HepG2 (cell line): ENCODE data around the gene KRT36. TPM values are rescaled to one million over a fixed set of nuclear protein-coding genes. Genes with fewer than 3 reads are reported as not detected.

Experiments used
- ATAC-seq: fragments of 200-7000 bp; cut with Tn5 transposase; 3 replicates; pipeline ENCODE4 v1.9.1; 2020; ENCODE audit warnings: mild to moderate bottlenecking, moderate library complexity
- BruUV-seq: library from RNA; stranded (reverse); fragments of 400-500 nt; replicated peaks from 2 replicates; lab custom pipeline; 2021; lab: Mats Ljungman, UMichigan
- CTCF ChIA-PET: fragments of 300-600 bp; formaldehyde crosslinking; extraction: SDS; loops from one replicate; lab custom pipeline; 2021; ENCODE audit warnings: low total read pairs, inconsistent platforms, low intra/inter-chr PET ratio; lab: Yijun Ruan, JAX
- POLR2A ChIA-PET: fragments of 350-600 bp; sonication (Branson Sonifier 250); formaldehyde crosslinking; loops from one replicate; lab custom pipeline; 2020; ENCODE audit warnings: antibody characterized with exemption, inconsistent platforms; lab: Yijun Ruan, JAX
- DNase-seq: peaks from one replicate; pipeline ENCODE4 v3.0.0-alpha.2; 2015; ENCODE audit warnings: low spot score
- FAIRE-seq: peaks from 3 replicates; lab custom pipeline; 2011; peaks lifted over from hg19 to GRCh38; lab: Jason Lieb, UNC
- H2AFZ ChIP-seq: one replicate; pipeline ENCODE4 v1.6.1; 2011; ENCODE audit warnings: low read length, inconsistent platforms
- H3K27ac ChIP-seq: fragments of 300-600 bp; 3 replicates; pipeline ENCODE4 v1.8.0; 2011; ENCODE audit warnings: mixed run types, mild to moderate bottlenecking, mixed read lengths, low read length, inconsistent platforms; ENCODE audit not compliant: insufficient read depth; ENCODE audit errors: extremely low read length
- H3K27me3 ChIP-seq, 2 experiments: fragments of 200-600 bp in 1 of 2; 2 replicates in 1 of 2; 3 replicates in 1 of 2; pipeline versions ENCODE4 v1.6.0 to v1.8.0; 2011; ENCODE audit warnings: low read length in 2 of 2, mild to moderate bottlenecking in 2 of 2, moderate library complexity in 2 of 2, inconsistent platforms in 1 of 2; ENCODE audit not compliant: insufficient read depth in 2 of 2, control insufficient read depth in 1 of 2
- H3K36me3 ChIP-seq, 2 experiments: fragments of 200-600 bp in 1 of 2; replicated peaks in 1 of 2; 2 replicates in 1 of 2; 3 replicates in 1 of 2; pipeline versions ENCODE4 v1.5.1 to v1.8.0; 2011; ENCODE audit warnings: low read length in 2 of 2, inconsistent platforms in 1 of 2; ENCODE audit not compliant: insufficient read depth in 2 of 2, control insufficient read depth in 1 of 2
- H3K4me1 ChIP-seq: 2 replicates; pipeline ENCODE4 v1.5.1; 2012; ENCODE audit warnings: low read length, inconsistent platforms; ENCODE audit not compliant: insufficient read depth
- H3K4me2 ChIP-seq: 2 replicates; pipeline ENCODE4 v1.6.0; 2011; ENCODE audit warnings: low read depth, low read length, inconsistent platforms
- H3K4me3 ChIP-seq, 3 experiments: fragments of 200-600 bp in 1 of 3; sonication (generic), shearing (Covaris generic) in 1 of 3; replicated peaks in 1 of 3; 2 replicates each; pipeline ENCODE4 v1.5.1; 2011 to 2016; ENCODE audit warnings: low read length in 3 of 3, inconsistent platforms in 2 of 3, low read depth in 2 of 3, mild to moderate bottlenecking in 2 of 3, control low read depth in 1 of 3, mixed read lengths in 1 of 3; ENCODE audit not compliant: insufficient read depth in 1 of 3
- H3K79me2 ChIP-seq: one replicate; pipeline ENCODE4 v1.6.1; 2011; ENCODE audit warnings: low read length, inconsistent platforms; ENCODE audit not compliant: insufficient read depth
- H3K9ac ChIP-seq: 2 replicates; pipeline ENCODE4 v1.6.0; 2011; ENCODE audit warnings: mild to moderate bottlenecking, low read depth, low read length, inconsistent platforms; ENCODE audit not compliant: insufficient read depth
- H3K9me3 ChIP-seq: 2 replicates; pipeline ENCODE4 v1.5.1; 2012; ENCODE audit warnings: mild to moderate bottlenecking, low read length
- H4K20me1 ChIP-seq: 2 replicates; pipeline ENCODE4 v1.6.0; 2011; ENCODE audit warnings: inconsistent platforms, mild to moderate bottlenecking, low read length, moderate library complexity; ENCODE audit not compliant: insufficient read depth
- HMGXB4 ChIP-seq, 2 experiments: sonication (generic) in 1 of 2; formaldehyde crosslinking in 1 of 2; IDR thresholded peaks; 2 replicates each; pipeline versions ENCODE4 v1.4.0 to v1.6.1; 2018 to 2020; ENCODE audit warnings: missing genetic modification reagents in 2 of 2, borderline replicate concordance in 1 of 2, low read depth in 1 of 2, mild to moderate bottlenecking in 1 of 2, missing biosample characterization in 1 of 2
- LCORL ChIP-seq, 2 experiments: fragments of 450-650 bp in 1 of 2; sonication (generic) in 1 of 2; formaldehyde crosslinking in 1 of 2; IDR thresholded peaks; 2 replicates each; pipeline versions ENCODE4 v1.5.0 to v1.6.1; 2017 to 2020; ENCODE audit warnings: antibody characterized with exemption in 1 of 2, missing genetic modification reagents in 1 of 2
- NR2C2 ChIP-seq: sonication (generic); formaldehyde crosslinking; IDR thresholded peaks from 2 replicates; pipeline ENCODE4 v1.4.0; 2020; ENCODE audit warnings: missing genetic modification reagents, mild to moderate bottlenecking, moderate library complexity, borderline replicate concordance
- NR2F2 ChIP-seq: IDR thresholded peaks from 2 replicates; pipeline ENCODE4 v1.6.1; 2012; ENCODE audit warnings: low read depth, inconsistent platforms, borderline replicate concordance
- RFX3 ChIP-seq: IDR thresholded peaks from 2 replicates; pipeline ENCODE4 v1.6.1; 2016; ENCODE audit warnings: missing biosample characterization, missing genetic modification reagents
- SALL1 ChIP-seq: sonication (generic); formaldehyde crosslinking; IDR thresholded peaks from 2 replicates; pipeline ENCODE4 v1.8.0; 2022; ENCODE audit warnings: mild to moderate bottlenecking, missing genetic modification reagents
- ZMYM3 ChIP-seq: sonication (generic); formaldehyde crosslinking; IDR thresholded peaks from 2 replicates; pipeline ENCODE4 v1.5.1; 2020; ENCODE audit warnings: mild to moderate bottlenecking, missing genetic modification reagents
- ZNF326 ChIP-seq: sonication (generic); formaldehyde crosslinking; IDR thresholded peaks from 2 replicates; pipeline ENCODE4 v1.4.0; 2020; ENCODE audit warnings: missing genetic modification reagents, borderline replicate concordance
- ZNF569 ChIP-seq: sonication (generic); formaldehyde crosslinking; IDR thresholded peaks from 2 replicates; pipeline ENCODE4 v1.5.0; 2020; ENCODE audit warnings: mild to moderate bottlenecking, missing genetic modification reagents, moderate library complexity, borderline replicate concordance
- ZNF609 ChIP-seq: sonication (generic); formaldehyde crosslinking; IDR thresholded peaks from 2 replicates; pipeline ENCODE4 v1.4.0; 2020; ENCODE audit warnings: mild to moderate bottlenecking, missing genetic modification reagents, borderline replicate concordance
- ZNF672 ChIP-seq: sonication (generic); formaldehyde crosslinking; IDR thresholded peaks from 2 replicates; pipeline ENCODE4 v1.8.1; 2022; ENCODE audit warnings: missing genetic modification reagents
- ZNF691 ChIP-seq: sonication (generic); formaldehyde crosslinking; IDR thresholded peaks from 2 replicates; pipeline ENCODE4 v1.4.0; 2020; ENCODE audit warnings: missing genetic modification reagents, low read depth, mild to moderate bottlenecking, borderline replicate concordance
- ZNF713 ChIP-seq: sonication (generic); formaldehyde crosslinking; IDR thresholded peaks from 2 replicates; pipeline ENCODE4 v1.4.0; 2020; ENCODE audit warnings: mild to moderate bottlenecking, missing genetic modification reagents
- ZNF790 ChIP-seq: sonication (generic); formaldehyde crosslinking; IDR thresholded peaks from 2 replicates; pipeline ENCODE4 v1.8.0; 2022; ENCODE audit warnings: missing genetic modification reagents, mild to moderate bottlenecking, borderline replicate concordance
- ZSCAN22 ChIP-seq: sonication (generic); formaldehyde crosslinking; IDR thresholded peaks from 2 replicates; pipeline ENCODE4 v1.4.0; 2020; ENCODE audit warnings: mild to moderate bottlenecking, missing genetic modification reagents
- WGBS: methylation state at CpG from one replicate; pipeline ENCODE4 v1.1.6; 2017; ENCODE audit warnings: low lambda C conversion rate; 5-methylcytosine and 5-hydroxymethylcytosine counted together
- in situ Hi-C: cut with HindIII; loops from 2 replicates; pipeline ENCODE4 v1.10.0; 2017; ENCODE audit warnings: low pct_unique_long_range_greater_than_20kb; ENCODE audit not compliant: extremely low pct_ligation_motif_present
- intact Hi-C: fragments of 100-400 bp; cut with micrococcal nuclease; formaldehyde crosslinking; loops from one replicate; pipeline ENCODE4 v1.10.0; 2022; ENCODE audit not compliant: unreplicated experiment
- polyA plus RNA-seq, 8 experiments: library from polyadenylated mRNA; depleted of rRNA in 3 of 8; stranded (reverse) in 7 of 8; unstranded in 1 of 8; fragments of >200 nt; fragmentation: Illumina TruSeq in 4 of 8; extraction: Trizol in 4 of 8; gene quantifications; 2 replicates each; pipeline versions ENCODE4 v1.2.1 to v1.2.3, GENCODE V29; 2011 to 2016; ENCODE audit warnings: low read depth in 4 of 8, missing spikeins in 1 of 8, mixed read lengths in 1 of 8; ENCODE audit not compliant: insufficient read depth in 1 of 8
- total RNA-seq, 5 experiments: library from RNA; depleted of rRNA; stranded (reverse); fragments of >200 nt; fragmentation: Illumina TruSeq; extraction: Trizol; gene quantifications; 2 replicates each; pipeline ENCODE4 v1.2.3, GENCODE V29; 2016; ENCODE audit warnings: low read depth in 1 of 5

The KRT36 gene
- total and polyA plus RNA-seq, 2 of the 13 experiments (the other 11 are each of a cell fraction or from before 2014, with no cell fraction given) = not detected

GRCh38 chr17:41453066-41453465 lies 36.6 kb downstream of the KRT36 start (continued):
- TF ChIP-seq NR2F2 (no peak), ZNF691 (CRISPR knock-in tag) (no peak)

- H3K27ac ChIP-seq = no peak overlapping the region
- no peak overlapping the region for H2AFZ ChIP-seq
- H3K36me3 ChIP-seq = no peaks in the 10 kb centered on the region
- H3K79me2 ChIP-seq = no peaks in the 10 kb centered on the region
- no TSS peak for BruUV-seq
- ChIA-PET CTCF (no interaction called here), POLR2A (no interaction called here)
- WGBS = under 1% methylated on average over 4 of the region's 4 CpGs
- H3K4me3 ChIP-seq = no peak overlapping the region
- no peak overlapping the region for H3K4me2 ChIP-seq
- H3K4me1 ChIP-seq = no peaks in the 10 kb centered on the region
- intact Hi-C loops = no loop called here
- H3K27me3 ChIP-seq = peaks cover 0 to 4% of the 10 kb centered on the region in 2 experiments; a peak in 1 of 5 replicates
- DNase-seq (no peak), FAIRE-seq (no peak), ATAC-seq (no peak)
- TF ChIP-seq ZSCAN22 (CRISPR knock-in tag) (no peak), ZNF569 (CRISPR knock-in tag) (no peak), ZNF672 (CRISPR knock-in tag) (no peak), ZNF609 (CRISPR knock-in tag) (no peak), SALL1 (CRISPR knock-in tag) (no peak), ZMYM3 (CRISPR knock-in tag) (no peak), ZNF326 (CRISPR knock-in tag) (no peak), HMGXB4 (CRISPR knock-in tag; IDR thresholded peaks at IDR 0.05; ENCODE audit: borderline replicate concordance in 1 of 2, low read depth in 1 of 2) (no peak), LCORL (IDR thresholded peaks at IDR 0.05) (no peak), LCORL (CRISPR knock-in tag; IDR thresholded peaks at IDR 0.05) (no peak), ZNF713 (no peak), RFX3 (CRISPR knock-in tag) (no peak), NR2C2 (no peak), ZNF790 (no peak)
- no peaks in the 10 kb centered on the region for H3K9me3 ChIP-seq
- H3K9ac ChIP-seq = no peak overlapping the region
- in situ Hi-C loops = no loop called here
- no peaks in the 10 kb centered on the region for H4K20me1 ChIP-seq
Observed at GRCh38 chr17:41452281-41452680, 37.4 kb downstream of the KRT36 start.
